A673 (cell line): ENCODE results near the gene TMEM109. TPM values are rescaled to one million over a fixed set of nuclear protein-coding genes. Genes with fewer than 3 reads are reported as not detected.
A peak's percentile ranks its signal among the peaks of the same experiment; 100 is the strongest.

ENCODE experiments used
- Bru-seq: library from RNA; stranded (reverse); fragments of 400-500 nt; gene quantifications from one replicate; lab custom pipeline; 2021; lab: Mats Ljungman, UMichigan
- BruChase-seq, 2 experiments: library from RNA; stranded (reverse); fragments of 400-500 nt; gene quantifications; one replicate each; lab custom pipeline; 2021; lab: Mats Ljungman, UMichigan
- BruUV-seq: library from RNA; stranded (reverse); fragments of 400-500 nt; replicated peaks from 2 replicates; lab custom pipeline; 2021; lab: Mats Ljungman, UMichigan
- CTCF ChIA-PET: fragments of 300-600 bp; sonication (Branson Sonifier 250); formaldehyde crosslinking; loops from one replicate; lab custom pipeline; 2022; ENCODE audit warnings: antibody characterized with exemption; lab: Charles Lee
- POLR2A ChIA-PET: fragments of 300-600 bp; sonication (Branson Sonifier 250); formaldehyde crosslinking; loops from one replicate; lab custom pipeline; 2022; ENCODE audit warnings: antibody characterized with exemption; ENCODE audit not compliant: low non-redundant PET; lab: Charles Lee
- DNase-seq: peaks from one replicate; pipeline ENCODE4 v3.0.0-alpha.2; 2015; ENCODE audit warnings: low spot score
- H3K27ac ChIP-seq: fragments of 200-600 bp; sonication (generic); 2 replicates; pipeline ENCODE4 v1.5.1; 2016; ENCODE audit warnings: mixed run types, low read depth, mild to moderate bottlenecking, mixed read lengths, antibody characterized with exemption, low read length; ENCODE audit not compliant: poor library complexity, severe bottlenecking
- H3K27me3 ChIP-seq: fragments of 200-600 bp; sonication (generic); replicated peaks from 2 replicates; pipeline ENCODE4 v1.6.1; 2017; ENCODE audit warnings: mixed run types, low read depth, mild to moderate bottlenecking, mixed read lengths, antibody characterized with exemption, low read length; ENCODE audit not compliant: insufficient read depth, poor library complexity
- H3K36me3 ChIP-seq: fragments of 200-600 bp; sonication (generic); 2 replicates; pipeline ENCODE4 v1.6.1; 2016; ENCODE audit warnings: mixed run types, mild to moderate bottlenecking, mixed read lengths, antibody characterized with exemption, low read length; ENCODE audit not compliant: insufficient read depth, poor library complexity, severe bottlenecking
- H3K4me1 ChIP-seq: fragments of 200-600 bp; sonication (generic); 2 replicates; pipeline ENCODE4 v1.6.1; 2017; ENCODE audit warnings: mixed run types, mild to moderate bottlenecking, mixed read lengths, antibody characterized with exemption, low read length; ENCODE audit not compliant: insufficient read depth, poor library complexity, severe bottlenecking
- H3K4me3 ChIP-seq: fragments of 200-600 bp; sonication (generic); 2 replicates; pipeline ENCODE4 v1.5.1; 2016; ENCODE audit warnings: low read depth, mixed run types, mild to moderate bottlenecking, mixed read lengths, low read length; ENCODE audit not compliant: poor library complexity, severe bottlenecking
- H3K9me3 ChIP-seq: fragments of 200-600 bp; sonication (generic); 2 replicates; pipeline ENCODE4 v1.6.1; 2016; ENCODE audit warnings: mixed run types, low read depth, mild to moderate bottlenecking, mixed read lengths, antibody characterized with exemption, low read length; ENCODE audit not compliant: poor library complexity, severe bottlenecking
- EZH2 ChIP-seq: fragments of 200-600 bp; sonication (generic); IDR thresholded peaks from 2 replicates; pipeline ENCODE4 v1.6.1; 2017; ENCODE audit warnings: borderline replicate concordance, low read depth, mild to moderate bottlenecking, mixed read lengths, antibody characterized with exemption, low read length; ENCODE audit not compliant: poor library complexity, severe bottlenecking
- intact Hi-C: fragments of 100-400 bp; cut with micrococcal nuclease; formaldehyde crosslinking; loops from one replicate; pipeline ENCODE4 v1.10.0; 2022; ENCODE audit not compliant: unreplicated experiment
- long read RNA-seq: library from polyadenylated mRNA; stranded (forward); transcript quantifications from one replicate; pipeline ENCODE4 v2.0.0, GENCODE V29; 2022
- total RNA-seq: library from RNA; stranded (reverse); gene quantifications from 2 replicates; pipeline ENCODE4 v1.2.3, GENCODE V29; 2021
- TF ChIP-seq, protein P1 (sequence below): fragments of 300-800, 200-600 bp; sonication (generic); conservative IDR thresholded peaks from 2 replicates; pipeline ENCODE4 v1.5.1; 2017; ENCODE audit warnings: low read depth, mild to moderate bottlenecking, antibody characterized with exemption, low read length, moderate library complexity, mixed read lengths

TMEM109 gene
- total RNA-seq (139 and 169 TPM in 2 replicates), Bru-seq, nascent RNA (percentile 80 among the genes with signal in this experiment), BruChase-seq, experiment 1, labeled RNA remaining after a 2-hour chase (percentile 79 among the genes with signal in this experiment), BruChase-seq, experiment 2, labeled RNA remaining after a 6-hour chase (percentile 94 among the genes with signal in this experiment)
- long read RNA-seq, transcript TMEM109-202 (3 exons, 1,959 nt) = minor isoform, 6 of 397 reads
- long read RNA-seq, transcript TMEM109-201 (4 exons, 2,413 nt) = major isoform, 347 of 397 reads
- long read RNA-seq, partial matches to known transcripts = 42 of 397 reads
- long read RNA-seq, other reads (novel, unspliced or antisense) = 2 of 397 reads

- no peaks in the 10 kb centered on the region for H3K9me3 ChIP-seq
- ChIA-PET POLR2A (interaction anchor here (0.6 kb wide), 1 partner anchor 269 kb away, joined by 3 read pairs; no protein-coding TSS in a partner anchor), CTCF (interaction anchor here (0.6 kb wide), 1 partner anchor 383 kb away, joined by 10 read pairs; no protein-coding TSS in a partner anchor)
- intact Hi-C loops = loop anchor here (10.0 kb wide), 1 partner anchor 1349 kb away; no protein-coding TSS in a partner anchor
- TF ChIP-seq, protein P1, sequence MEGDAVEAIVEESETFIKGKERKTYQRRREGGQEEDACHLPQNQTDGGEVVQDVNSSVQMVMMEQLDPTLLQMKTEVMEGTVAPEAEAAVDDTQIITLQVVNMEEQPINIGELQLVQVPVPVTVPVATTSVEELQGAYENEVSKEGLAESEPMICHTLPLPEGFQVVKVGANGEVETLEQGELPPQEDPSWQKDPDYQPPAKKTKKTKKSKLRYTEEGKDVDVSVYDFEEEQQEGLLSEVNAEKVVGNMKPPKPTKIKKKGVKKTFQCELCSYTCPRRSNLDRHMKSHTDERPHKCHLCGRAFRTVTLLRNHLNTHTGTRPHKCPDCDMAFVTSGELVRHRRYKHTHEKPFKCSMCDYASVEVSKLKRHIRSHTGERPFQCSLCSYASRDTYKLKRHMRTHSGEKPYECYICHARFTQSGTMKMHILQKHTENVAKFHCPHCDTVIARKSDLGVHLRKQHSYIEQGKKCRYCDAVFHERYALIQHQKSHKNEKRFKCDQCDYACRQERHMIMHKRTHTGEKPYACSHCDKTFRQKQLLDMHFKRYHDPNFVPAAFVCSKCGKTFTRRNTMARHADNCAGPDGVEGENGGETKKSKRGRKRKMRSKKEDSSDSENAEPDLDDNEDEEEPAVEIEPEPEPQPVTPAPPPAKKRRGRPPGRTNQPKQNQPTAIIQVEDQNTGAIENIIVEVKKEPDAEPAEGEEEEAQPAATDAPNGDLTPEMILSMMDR = no peak
- no peak for TF ChIP-seq EZH2
- H3K27ac ChIP-seq = peak within 1 kb of the TSS; percentile 89
- H3K36me3 ChIP-seq = no peaks in the 10 kb centered on the region
- peak within 1 kb of the TSS; percentile 62 for H3K4me3 ChIP-seq
- peak; percentile 99 for DNase-seq
- BruUV-seq = no TSS peak
- H3K27me3 ChIP-seq = no peaks in the 10 kb centered on the region
- peaks cover 28% of the 10 kb centered on the region for H3K4me1 ChIP-seq
These were observed at the start of gene TMEM109 for GRCh38 chr11:60913793-60914632. Gene TMEM109 (plus strand): TSS chr11:60914158. CDS start chr11:60919694, 5,536 bp downstream.

GRCh38 chr11:60864856-60865513 lies 49.0 kb upstream of the TMEM109 start:
- no TSS peak for BruUV-seq
- CTCF ChIA-PET = no interaction called here
- H3K27me3 ChIP-seq = no peaks in the 10 kb centered on the region

More at GRCh38 chr11:60864856-60865513, 49.0 kb upstream of the TMEM109 start:
- no peak overlapping the region for H3K4me3 ChIP-seq
- no peak for DNase-seq
- intact Hi-C loops = no loop called here
- no peaks in the 10 kb centered on the region for H3K4me1 ChIP-seq
- POLR2A ChIA-PET = no interaction called here
- TF ChIP-seq EZH2 = no peak
- TF ChIP-seq, protein P1 = no peak
- H3K27ac ChIP-seq = no peak overlapping the region
- H3K9me3 ChIP-seq = no peaks in the 10 kb centered on the region
- H3K36me3 ChIP-seq = no peaks in the 10 kb centered on the region
